ENCODE results near the gene SERTAD3.
"Not testable (repeated sequence)": the region's sequence is repeated elsewhere in the genome, so short reads cannot be mapped to it uniquely, and the experiment has no call there.

SERTAD3 gene

DNA sequence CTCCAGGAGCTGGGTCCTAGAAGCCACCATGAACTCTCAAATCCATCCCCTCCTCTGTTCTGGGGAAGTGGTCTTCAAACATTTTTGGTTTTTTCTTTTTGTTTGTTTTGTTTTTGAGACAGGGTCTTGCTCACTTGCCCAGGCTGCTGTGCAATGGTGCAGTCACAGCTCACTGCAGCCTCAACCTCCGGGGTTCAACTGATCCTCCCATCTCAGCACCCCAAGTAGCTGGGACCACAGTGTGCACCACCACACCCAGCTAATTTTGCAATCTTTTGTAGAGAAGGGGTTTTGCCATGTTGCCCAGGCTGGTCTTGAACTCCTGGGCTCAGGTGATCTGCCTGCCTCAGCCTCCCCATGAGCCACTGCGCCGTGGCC, 14.5 kb upstream of the SERTAD3 start:
- no peak for DNase-seq (ENCODE audit: low read depth in 3 of 3)

DNA sequence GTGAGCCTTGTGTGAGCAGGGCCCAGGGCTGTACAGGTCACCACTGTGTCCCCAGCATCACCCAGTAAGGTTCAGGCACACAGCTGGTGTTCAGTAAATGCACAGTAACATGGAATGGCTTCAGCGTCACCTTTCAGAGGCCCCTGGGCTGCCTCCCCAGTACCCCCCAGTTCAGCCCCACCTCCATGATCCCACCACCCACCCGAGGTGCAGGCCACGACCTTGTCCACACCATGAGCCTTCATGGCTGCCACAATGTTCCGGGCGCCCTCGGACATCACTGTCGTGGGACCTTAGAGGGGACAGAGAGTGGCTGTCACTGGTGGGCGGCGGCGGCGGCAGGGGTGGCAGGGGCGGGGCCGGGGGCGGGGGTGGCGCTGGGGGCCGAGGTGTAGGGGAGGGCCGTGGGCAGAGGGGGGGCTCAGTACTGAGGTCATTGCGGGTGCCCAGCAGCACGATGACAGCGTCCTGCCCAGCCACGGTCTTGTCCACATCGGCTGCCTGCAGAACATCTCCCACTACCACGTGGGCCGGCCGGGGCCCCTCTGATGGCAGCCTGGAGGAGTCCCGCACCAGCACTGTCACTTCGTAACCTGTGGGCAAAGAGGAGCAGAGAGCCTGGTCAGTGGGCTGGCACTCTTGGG, 13.9 kb upstream of the SERTAD3 start:
- no peak for DNase-seq (ENCODE audit: low read depth in 3 of 3)

DNA sequence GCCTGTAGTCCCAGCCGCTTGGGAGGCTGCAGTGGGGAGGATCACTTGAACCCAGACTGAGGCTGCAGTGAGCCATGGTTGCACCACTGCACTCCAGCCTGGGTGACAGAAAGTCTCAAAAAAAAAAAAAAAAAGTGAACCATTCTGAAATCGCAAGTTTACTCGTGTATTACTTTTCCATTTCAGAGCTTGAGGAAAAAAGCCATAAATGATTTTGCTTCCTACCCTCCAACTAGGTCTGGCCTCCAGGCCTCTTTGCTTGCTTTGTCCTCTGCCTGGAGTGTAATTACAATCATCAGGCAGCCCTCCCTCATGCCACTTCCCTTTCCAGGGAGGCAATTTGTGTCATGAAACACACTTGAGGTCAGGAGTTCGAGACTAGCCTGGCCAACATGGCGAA, 12.9 kb upstream of the SERTAD3 start:
- DNase-seq (ENCODE audit: low read depth in 3 of 3) = no peak

DNA sequence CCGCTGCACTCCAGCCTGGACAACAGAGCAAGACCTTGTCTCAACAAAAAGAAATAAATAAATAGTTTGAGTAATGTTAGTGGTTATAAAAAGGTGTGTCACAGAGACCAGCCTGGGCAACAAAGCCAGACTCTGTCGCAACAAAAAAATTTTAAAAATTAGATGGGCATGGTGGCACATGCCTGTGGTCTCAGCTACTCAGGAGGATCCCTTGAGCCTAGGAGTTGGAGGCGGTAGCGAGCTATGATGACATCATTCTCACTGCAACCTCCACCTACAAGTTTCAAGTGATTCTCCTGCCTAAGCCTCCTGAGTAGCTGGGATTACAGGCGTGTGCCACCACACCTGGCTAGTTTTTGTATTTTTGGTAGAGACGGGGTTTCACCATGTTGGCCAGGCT, 9.8 kb upstream of the SERTAD3 start:
- DNase-seq (ENCODE audit: low read depth in 3 of 3) = not testable (repeated sequence)

DNA sequence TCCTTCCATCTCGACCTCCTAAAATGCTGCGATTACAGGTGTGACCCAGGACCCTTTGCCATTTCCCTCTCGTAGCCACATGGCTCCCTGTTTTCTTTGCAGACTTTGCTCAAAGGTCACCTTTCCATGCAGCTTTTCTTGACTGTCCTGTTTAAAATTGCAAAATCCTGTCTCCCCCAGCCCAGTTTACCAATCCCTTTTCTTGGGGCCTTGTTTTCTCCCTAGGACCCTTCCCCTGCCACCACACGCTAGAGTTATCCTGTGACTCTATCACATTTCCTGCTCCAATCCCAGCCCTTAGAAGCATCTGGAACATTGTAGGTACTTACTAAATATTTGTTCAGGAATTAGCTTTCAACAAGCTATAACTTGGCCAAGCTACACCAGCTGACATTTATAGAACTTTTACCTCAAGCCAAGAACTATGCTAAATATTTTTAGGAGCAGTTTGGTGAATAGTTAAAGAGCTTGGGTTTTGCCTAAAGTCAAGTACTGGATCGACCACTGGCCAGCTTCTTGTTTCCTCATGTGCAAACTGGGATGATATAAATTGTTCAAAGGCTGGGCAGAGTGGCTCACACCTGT, 9.1 kb upstream of the SERTAD3 start:
- DNase-seq (ENCODE audit: low read depth in 3 of 3) = no peak

DNA sequence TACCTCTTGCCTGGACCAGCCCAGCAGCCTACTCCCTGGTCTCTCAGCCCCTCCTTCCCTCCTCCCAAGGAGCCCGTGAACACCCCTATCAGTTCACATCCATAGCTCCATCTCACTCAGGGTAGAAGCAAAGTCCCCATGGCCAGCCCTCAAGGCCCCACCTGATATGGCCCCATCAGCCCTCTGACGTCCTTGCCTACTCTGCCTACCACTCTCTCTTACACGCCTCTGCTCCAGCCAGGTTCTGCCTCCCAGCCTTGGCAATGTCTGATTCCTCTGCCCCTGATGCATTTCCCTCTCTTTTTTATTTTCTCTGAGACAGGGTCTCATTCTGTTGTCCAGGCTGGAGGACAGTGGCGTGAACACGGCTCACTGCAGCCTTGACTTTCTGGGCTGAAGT, 7.9 kb upstream of the SERTAD3 start:
- no peak for DNase-seq (ENCODE audit: low read depth in 3 of 3)

DNA sequence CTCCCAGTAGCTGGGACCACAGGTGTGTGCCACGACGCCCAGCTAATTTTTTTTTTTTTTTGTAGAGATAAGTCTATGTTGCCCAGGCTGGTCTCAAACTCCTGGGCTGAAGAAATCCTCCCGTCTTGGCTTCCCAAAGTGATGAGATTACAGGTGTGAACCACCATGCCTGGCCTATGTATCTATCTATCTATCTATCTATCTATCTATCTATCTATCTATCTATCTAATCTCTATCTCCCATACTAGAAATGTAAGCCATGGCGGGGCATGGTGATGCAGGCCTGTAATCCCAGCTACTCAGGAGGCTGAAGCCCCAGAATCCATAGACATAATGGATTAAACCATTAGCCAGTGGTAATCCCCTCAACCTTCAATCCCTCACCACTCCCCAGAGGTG, 6.5 kb upstream of the SERTAD3 start:
- no peak for DNase-seq (ENCODE audit: low read depth in 3 of 3)

DNA sequence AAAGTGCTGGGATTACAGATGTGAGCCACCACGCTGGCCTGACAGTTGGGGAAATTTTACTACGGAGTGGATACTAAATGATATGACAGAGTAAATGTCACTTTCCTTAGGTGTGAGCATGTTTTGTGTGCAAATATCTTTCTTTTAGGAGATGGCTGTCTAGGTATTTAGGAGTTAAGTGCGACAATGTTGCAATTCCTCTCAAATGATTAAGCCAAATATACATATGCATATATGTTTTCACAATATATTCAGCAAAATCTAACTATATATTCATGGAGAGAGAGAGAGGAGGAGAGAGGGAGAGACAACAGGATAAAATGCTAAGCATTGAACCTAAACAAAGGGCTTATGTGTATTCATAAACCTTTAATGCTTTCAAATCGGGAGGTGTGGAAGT, 5.4 kb upstream of the SERTAD3 start:
- DNase-seq (ENCODE audit: low read depth in 3 of 3) = no peak

DNA sequence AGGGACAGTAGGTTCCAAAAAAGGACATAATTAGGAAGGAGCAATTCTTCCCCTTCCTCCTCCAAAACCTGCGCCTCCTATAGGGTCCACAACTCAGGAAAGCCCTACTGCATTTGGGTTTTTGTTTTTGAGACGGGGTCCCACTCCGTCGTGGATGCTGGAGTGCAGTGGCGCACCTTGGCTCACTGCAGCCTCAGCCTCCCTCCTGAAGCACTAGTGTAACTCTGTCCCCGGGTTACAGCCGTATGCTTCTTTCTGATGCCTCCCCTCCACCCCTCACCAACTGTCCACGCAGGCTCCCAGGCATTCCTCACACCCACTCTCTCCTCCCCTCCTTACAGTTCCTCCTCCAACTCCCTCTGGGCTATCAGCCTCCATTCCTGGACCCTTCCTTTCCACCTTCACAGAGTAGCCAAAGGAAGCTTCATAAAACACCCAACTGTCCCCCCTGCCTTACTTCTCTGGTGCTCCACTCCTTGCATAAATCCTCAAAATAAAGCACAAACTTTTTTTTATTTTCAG, 2.2 kb upstream of the SERTAD3 start:
- DNase-seq (ENCODE audit: low read depth in 3 of 3) = no peak

DNA sequence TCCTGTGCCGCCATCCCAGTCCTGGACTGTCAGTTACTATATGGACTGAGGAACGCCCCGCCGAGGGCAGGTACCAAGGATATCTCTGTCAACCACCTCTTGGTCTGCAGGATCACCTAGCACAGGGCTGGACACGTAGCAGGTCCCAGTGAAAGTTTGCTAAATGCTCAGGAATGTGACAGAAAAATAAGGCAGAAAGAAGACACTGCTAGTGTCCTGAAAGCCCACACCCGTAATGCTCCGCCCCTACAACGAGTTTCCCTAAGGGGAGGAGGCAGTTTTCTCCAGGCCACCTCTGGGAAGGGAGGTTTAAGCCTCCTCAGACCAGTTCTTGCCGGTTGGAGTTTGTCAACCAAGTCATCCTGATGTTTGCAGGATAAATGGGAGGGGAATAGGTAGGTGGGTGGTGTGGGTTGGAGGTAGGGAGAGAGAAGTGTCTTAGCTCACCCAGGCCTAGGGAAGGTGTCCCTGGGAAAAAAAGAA, 1.7 kb upstream of the SERTAD3 start:
- no peak for DNase-seq (ENCODE audit: low read depth in 3 of 3)

DNA sequence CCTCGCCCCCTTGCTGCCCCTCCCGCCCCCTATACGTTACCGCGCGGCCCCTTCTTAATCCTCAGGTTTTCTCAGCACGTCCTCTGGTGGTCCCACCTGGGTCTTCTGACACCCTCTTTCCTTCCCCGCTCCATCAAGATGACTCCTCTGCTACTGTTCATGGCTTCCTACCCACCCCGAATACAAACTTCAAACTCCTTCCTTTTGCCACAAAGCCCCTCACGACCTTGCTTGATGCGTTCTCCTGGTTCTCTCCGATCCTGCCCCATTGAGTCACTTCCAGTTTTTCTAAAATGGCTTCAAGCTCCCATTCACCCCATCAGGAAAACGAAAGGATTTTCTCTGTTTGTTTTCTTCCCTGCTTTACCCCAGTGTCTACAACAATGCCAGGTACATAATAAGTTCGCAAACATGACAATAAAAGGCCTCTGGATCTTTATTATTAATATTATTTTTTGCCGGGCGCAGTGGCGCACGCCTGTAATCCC, 734 bp upstream of the SERTAD3 start:
- DNase-seq (ENCODE audit: low read depth in 3 of 3) = no peak

DNA sequence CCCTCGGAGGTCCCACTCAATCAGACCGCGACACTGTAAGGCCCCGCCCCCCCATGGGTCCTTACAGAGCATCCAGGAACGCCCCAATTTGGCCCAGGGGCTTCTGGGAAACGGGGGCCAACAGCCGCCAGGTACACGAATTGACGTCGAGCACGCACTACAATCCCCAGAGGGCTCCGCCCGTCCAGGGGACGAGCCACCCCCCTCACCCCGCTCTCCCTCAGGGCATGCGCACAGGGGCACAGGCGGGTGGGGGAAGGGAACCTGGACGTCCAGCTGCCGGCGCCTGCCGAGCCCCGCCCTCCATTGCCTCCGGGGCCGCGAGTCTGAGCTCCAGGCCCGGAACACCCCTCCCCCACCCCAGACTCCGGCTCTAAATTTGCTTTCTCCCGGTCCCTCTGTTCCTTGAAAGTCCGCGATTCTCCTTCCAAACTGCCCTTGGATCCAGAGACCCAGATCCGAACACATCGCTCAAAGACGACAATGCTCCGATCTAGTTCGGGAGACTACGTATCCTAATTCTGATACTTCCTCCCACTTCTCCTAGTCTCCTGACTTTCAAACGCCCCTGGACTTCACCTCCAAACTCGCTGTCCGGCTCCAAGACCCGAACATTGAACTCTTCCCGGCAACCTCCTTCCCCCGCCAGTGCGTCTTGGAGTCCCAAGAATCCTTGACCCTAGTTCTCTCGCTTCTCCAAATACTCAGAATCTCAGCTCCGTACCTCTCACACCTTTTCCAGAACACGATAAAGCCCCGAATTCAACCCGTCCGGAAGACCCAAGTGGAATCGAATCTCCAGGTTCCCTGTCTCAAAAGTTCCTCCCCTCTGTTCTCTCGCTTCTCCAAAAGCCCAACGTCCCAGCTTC, 770 bp downstream of the SERTAD3 start:
- DNase-seq (ENCODE audit: low read depth in 3 of 3) = peak; percentile 95 to 99 (median 97)

DNA sequence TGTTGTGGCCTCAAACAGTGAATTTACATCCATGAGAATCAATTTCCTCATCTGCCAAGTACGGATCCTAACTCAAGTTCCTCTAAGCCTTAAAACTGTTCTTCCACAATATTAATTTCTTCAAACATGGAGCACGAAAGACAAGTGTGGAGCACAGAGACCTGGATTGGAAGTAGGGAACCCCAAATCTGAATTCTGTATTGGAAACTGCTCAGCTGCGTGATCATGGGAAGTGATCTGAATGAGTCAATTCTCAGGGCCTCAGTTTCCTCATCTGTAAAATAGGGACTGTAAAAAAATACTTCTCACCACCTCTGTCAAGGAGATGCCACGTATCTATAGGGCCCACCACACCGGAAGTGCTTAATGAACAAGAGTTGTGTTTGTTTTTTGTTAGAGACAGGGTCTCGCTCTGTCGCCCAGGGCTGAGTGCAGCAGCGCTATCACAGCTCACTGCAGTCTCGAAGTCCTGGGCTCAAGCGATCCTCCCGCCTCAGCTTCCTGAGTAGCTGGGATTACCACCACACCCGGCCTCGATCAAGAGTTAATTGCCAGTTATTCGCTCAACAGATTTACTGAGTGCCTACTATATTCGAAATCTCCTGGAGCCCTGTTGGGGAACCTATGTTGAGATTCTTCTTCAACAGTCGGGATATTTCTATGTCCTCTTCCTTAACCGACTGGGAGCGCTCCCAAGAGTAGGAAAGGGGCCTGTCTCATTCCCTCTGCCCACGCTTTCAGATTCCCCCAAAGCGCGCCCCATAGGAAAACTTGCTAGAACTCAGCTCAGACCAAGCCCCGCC, 1.6 kb downstream of the SERTAD3 start:
- no peak for DNase-seq (ENCODE audit: low read depth in 3 of 3)

DNA sequence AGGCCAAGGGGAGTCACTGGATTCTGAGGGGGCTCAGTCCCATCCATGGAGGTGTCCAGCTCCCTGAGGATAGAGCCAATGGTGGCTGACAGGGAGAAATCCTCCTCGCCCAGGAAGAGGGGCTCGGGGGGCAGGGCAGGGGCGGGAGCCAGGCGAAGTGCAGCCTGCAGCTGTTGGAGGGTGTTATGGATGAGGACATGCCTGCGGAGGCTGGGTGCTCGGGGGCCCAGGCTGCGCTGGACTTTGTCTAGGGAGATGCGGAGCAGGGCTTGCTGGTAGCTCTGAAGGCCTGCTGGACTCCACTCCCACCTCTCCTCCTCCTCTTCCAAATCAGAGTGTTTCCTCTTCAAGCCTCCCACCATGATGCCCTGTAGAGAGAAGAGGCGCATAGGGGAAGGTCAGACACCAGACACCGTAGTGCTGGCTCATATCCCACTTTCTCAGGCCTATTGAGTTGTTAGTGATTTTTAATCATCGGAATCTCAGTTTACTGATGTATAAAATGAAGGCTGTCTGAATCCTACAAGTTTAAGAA, 2.3 kb downstream of the SERTAD3 start:
- no peak for DNase-seq (ENCODE audit: low read depth in 3 of 3)

DNA sequence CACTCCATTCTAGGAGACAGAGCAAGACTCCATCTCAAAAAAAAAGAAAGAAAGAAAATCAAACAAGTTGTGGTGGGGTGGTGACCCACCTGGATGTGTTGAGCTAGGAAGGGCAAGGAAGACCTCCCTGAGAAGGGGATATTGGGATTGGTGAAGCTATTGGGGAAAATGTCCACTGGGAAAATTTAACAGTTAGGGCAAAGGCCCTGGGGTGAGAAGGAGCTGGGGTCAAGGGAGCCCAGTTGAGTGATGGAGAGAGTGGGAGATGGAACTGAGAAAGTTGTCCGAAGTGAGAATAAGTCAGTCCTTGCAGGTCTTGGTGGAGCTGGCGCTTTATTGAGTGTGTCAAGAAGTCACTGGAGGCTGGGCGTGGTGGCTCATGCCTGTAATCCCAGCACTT, 5.9 kb downstream of the SERTAD3 start:
- no peak for DNase-seq (ENCODE audit: low read depth in 3 of 3)

DNA sequence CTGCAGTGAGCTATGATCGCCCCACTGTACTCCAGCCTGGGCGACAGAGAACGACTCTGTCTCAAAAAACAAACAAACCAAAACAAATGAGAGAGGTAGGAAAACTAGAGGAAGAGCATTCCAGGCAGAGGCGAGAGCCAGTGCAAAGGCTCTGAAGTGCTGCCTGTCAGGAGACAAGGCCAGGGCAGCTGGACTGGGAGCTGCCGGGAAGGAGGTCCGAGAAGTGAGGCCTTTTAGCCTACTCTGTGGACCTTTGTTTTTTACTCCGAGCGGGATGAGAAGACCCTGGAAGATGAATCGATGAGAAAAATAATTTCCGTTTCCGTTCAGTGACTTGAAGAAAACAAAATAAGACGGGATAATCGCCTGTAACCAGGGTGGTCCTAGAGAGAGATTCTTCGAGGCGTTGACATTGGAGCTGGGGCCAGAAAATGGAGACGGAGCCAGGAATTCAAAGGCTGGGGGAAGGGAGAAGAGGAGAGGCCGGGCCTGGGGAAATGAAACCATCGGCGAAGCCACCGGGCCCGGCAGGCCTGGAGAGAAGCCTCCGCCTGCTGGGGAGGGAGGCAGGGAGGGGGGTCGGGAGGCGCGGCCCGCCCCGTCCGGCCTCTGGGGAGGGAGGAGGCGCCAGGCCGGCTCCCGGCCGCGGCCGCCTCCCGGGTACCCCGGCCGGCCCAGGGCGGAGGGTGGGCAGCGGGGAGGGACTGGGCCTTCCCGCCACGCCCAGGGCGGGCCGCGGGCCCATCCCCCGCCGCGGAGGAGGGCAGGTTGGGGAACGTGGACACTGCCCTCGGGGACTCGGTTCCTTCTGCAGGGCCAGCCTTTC, 10.5 kb downstream of the SERTAD3 start:
- DNase-seq (ENCODE audit: low read depth in 3 of 3) = peak in 1 of 3 experiments; percentile 34

DNA sequence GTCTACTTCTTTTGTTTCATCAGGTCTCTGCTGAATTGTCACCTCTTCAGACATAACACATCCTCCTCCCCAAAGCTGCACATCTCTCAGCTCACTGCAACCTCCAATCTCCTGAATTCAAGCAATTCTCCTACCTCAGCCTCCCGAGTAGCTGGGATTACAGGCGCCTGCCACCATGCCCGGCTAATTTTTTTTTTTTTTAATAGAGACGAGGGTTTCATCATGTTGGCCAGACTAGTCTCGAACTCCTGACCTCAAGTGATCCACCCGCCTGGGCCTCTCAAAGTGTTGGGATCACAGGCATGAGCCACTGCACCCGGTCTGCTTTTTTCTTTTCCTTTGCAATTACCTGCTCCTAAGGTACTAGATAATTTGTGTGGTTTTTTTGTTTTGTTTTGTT, 11.4 kb downstream of the SERTAD3 start:
- not testable (repeated sequence) for DNase-seq (ENCODE audit: low read depth in 3 of 3)

DNA sequence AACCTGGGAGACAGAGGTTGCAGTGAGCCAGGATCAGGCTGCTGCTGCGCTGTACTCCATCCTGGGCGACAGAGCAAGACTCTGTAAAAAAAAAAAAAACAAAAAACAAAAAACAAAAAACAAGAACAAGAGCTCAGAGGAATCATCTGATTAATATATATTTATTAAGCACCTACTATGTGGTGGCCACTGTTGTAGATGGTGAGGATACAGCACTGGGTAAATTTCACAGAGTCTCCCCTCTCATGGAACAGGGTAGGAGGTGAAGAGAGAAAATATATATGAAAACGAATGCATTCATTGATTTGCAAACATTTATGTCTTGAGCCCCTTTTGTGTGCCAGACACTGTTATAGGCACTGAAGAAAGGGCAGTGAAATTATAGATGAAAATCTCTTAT, 12.4 kb downstream of the SERTAD3 start:
- DNase-seq (ENCODE audit: low read depth in 3 of 3) = no peak

DNA sequence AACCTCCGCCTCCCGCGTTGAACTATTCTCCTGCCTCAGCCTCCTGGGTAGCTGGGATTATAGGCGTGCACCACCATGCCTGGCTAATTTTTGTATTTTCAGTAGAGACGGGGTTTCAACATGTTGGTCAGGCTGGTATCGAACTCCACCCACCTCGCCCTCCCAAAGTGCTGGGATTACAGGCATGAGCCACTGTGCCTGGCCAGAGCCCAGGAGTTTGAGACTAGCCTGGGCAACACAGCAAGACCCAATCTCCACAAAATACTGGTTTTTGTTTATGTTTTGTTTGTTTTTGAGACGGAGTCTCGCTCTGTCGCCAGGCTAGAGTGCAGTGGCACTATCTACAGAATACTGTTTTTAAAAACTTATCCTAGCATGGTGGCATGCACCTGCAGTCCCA, 13.9 kb downstream of the SERTAD3 start:
- not testable (repeated sequence) for DNase-seq (ENCODE audit: low read depth in 3 of 3)

DNA sequence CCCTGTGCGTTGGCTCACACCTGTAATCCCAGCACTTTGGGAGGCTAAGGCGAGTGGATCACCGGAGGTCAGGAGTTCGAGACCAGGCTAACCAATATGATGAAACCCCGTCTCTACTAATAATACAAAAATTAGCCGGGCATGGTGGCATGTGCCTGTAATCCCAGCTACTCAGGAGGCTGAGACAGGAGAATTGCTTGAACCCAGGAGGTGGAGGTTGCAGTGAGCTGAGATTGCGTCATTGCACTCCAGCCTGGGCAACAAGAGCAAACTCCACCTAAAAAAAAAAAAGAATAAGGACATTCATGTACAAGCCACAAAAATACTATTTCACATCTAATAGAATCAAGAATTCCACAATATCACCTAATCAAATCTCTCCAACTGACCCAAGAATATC, 15.9 kb downstream of the SERTAD3 start:
- not testable (repeated sequence) for DNase-seq (ENCODE audit: low read depth in 3 of 3)
